Subcutaneous adipose tissue (tissue), 4 donors: ENCODE results near the gene TMEM126A. TPM values are rescaled to one million over a fixed set of nuclear protein-coding genes. Genes with fewer than 3 reads are reported as not detected.

ENCODE experiments used
- CTCF ChIP-seq: fragments of 450-650 bp; IDR thresholded peaks from one replicate; pipeline ENCODE4 v1.5.1; 2016; ENCODE audit warnings: low read depth, mild to moderate bottlenecking, control low read depth, antibody characterized with exemption, moderate library complexity
- total RNA-seq, 4 donors: library from RNA; depleted of rRNA; stranded (reverse); fragments of >200 nt; gene quantifications; one replicate each; pipeline ENCODE4 v1.1.0, GENCODE V29; 2016

TMEM126A gene
- 10 to 100 TPM; 18.9 to 71.9 (median 32.2) TPM for total RNA-seq

- no peak for TF ChIP-seq CTCF
Measured at GRCh38 chr11:85647604-85648299, at the start of gene TMEM126A. Gene TMEM126A, plus strand, starts transcription at chr11:85647967. Its CDS starts 2,289 bp downstream, at chr11:85650256.

- TF ChIP-seq CTCF: no peak
Measured at GRCh38 chr11:85599083-85599482, 48.7 kb upstream of the TMEM126A start.

GRCh38 chr11:85602526-85603213 is 45.1 kb upstream of the TMEM126A start:
- no peak for TF ChIP-seq CTCF

GRCh38 chr11:85603220-85603619 is 44.5 kb upstream of the TMEM126A start:
- TF ChIP-seq CTCF: no peak

- no peak for TF ChIP-seq CTCF
Measured at GRCh38 chr11:85619499-85619898, 28.3 kb upstream of the TMEM126A start.

- no peak for TF ChIP-seq CTCF
Measured at GRCh38 chr11:85620256-85620655, 27.5 kb upstream of the TMEM126A start.

- TF ChIP-seq CTCF: no peak
Measured at GRCh38 chr11:85626496-85626895, 21.3 kb upstream of the TMEM126A start.
